Esophagus muscularis mucosa (tissue), 4 donors: ENCODE results near the gene QRICH1. TPM values are rescaled to one million over a fixed set of nuclear protein-coding genes. Genes with fewer than 3 reads are reported as not detected.

Experiments
- DNase-seq: peaks from one replicate; pipeline ENCODE4 v3.0.0-alpha.2; 2017; ENCODE audit errors: extremely low spot score
- H3K27ac ChIP-seq, 4 donors: fragments of 200-600 bp; sonication (generic); replicated peaks in 1 of 4; 1 replicate in 3 of 4; 2 replicates in 1 of 4; pipeline ENCODE4 v1.5.1; 2016 to 2019; ENCODE audit warnings: mild to moderate bottlenecking in 1 of 4
- H3K27me3 ChIP-seq, 4 donors: fragments of 200-600 bp; sonication (generic); one replicate each; pipeline versions ENCODE4 v1.5.1 to v1.6.0; 2016 to 2019
- H3K36me3 ChIP-seq, 4 donors: fragments of 200-600 bp; sonication (generic); one replicate each; pipeline ENCODE4 v1.5.1; 2016 to 2019
- H3K4me1 ChIP-seq, 4 donors: fragments of 200-600 bp; sonication (generic); one replicate each; pipeline ENCODE4 v1.5.1; 2016 to 2019
- H3K4me3 ChIP-seq, 4 donors: fragments of 200-600 bp; sonication (generic); 1 replicate in 2 of 4; 2 replicates in 2 of 4; pipeline ENCODE4 v1.5.1; 2016 to 2019; ENCODE audit warnings: mild to moderate bottlenecking in 4 of 4, moderate library complexity in 1 of 4
- H3K9me3 ChIP-seq, 4 donors: fragments of 200-600 bp; sonication (generic); 1 replicate in 3 of 4; 2 replicates in 1 of 4; pipeline ENCODE4 v1.5.1; 2016 to 2019
- EP300 ChIP-seq: sonication (generic); formaldehyde crosslinking; IDR thresholded peaks from one replicate; pipeline ENCODE4 v1.6.1; 2017; ENCODE audit warnings: antibody characterized with exemption
- POLR2A ChIP-seq: fragments of 450-650 bp; IDR thresholded peaks from one replicate; pipeline ENCODE4 v1.6.1; 2017; ENCODE audit warnings: antibody characterized with exemption, moderate library complexity, mild to moderate bottlenecking, low read depth
- POLR2AphosphoS5 ChIP-seq, 2 donors: sonication (generic); formaldehyde crosslinking; IDR thresholded peaks; one replicate each; pipeline ENCODE4 v1.6.1; 2017; ENCODE audit warnings: antibody characterized with exemption in 2 of 2
- WGBS: methylation state at CpG from one replicate; pipeline ENCODE4 v1.1.5; 2018; 5-methylcytosine and 5-hydroxymethylcytosine counted together
- intact Hi-C: fragments of 100-400 bp; cut with DNase I; formaldehyde crosslinking; loops from one replicate; pipeline ENCODE4 v1.15.1; 2023
- total RNA-seq, 4 donors: library from RNA; depleted of rRNA; stranded (reverse); fragments of >200 nt; gene quantifications; one replicate each; pipeline versions ENCODE4 v1.1.0 to v1.2.1, GENCODE V29; 2016
- TF ChIP-seq, protein P1 (sequence below), 3 experiments: fragments of 200-600 bp in 2 of 3; fragments of 450-650 bp in 1 of 3; sonication (generic) in 2 of 3; IDR thresholded peaks; one replicate each; pipeline ENCODE4 v1.5.1; 2017 to 2019; ENCODE audit warnings: antibody characterized with exemption in 3 of 3, mild to moderate bottlenecking in 2 of 3, moderate library complexity in 1 of 3

Gene QRICH1
- total RNA-seq, 4 donors from 2014 or later: 81.8 to 228 (median 91.2) TPM

DNA sequence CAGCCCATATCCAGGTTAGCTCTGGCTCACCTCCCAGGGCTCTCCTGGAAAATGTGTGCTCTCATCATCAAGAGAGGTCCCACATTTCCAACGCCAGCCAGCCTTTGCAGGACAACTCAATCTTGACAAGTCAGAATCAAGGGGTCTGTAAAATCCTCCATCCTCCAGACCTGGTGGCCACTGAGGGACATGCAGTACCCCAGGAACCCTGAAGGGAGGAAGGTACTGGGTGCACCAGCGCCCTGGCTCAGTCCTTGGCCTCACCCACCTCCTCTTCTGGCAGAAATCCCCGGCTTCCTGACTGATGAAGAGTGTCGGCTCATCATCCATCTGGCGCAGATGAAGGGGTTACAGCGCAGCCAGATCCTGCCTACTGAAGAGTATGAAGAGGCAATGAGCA is 92.7 kb downstream of the QRICH1 start:
- 100% methylated on average over 1 of the region's 6 CpGs for WGBS
- H3K36me3 ChIP-seq: peaks cover 0 to 33% (median 12%) of the 10 kb centered on the region in 4 donors

DNA sequence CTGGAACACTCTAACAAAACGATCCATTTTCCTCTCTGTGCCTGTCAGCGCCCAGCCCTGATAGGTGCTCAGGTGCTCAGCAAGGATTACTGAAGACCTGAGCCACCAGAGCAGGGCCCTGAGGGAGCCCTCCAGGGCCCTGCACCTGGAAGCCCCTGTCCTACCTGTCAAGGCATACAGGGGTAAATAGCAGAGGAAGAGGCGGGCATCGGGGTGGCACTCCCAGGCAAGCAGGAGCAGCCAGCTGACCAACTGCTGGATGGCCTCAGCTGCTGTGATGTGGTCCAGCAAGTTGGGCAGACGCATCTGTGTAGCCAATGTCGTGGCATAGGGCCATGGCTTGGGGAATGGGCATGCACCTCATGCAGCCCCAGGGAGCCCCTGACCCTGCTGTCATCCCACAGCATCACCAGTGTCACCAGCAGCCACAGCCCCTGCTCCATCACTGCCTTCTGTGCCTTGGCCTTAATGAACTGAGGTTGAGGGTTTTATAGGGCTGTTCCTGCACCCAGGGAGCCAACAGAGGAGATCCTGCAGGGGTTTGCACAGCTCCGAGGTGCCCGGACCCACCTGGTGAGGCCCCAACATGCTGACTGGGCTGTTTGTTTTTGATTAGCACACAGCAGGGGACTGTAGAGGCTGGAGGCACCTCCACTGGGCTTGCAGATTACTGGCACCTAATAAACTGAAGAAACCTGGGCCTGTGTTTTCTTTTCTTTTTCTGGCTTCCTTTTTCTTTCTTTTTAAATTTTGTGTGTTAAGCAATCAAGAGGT is 94.6 kb downstream of the QRICH1 start:
- H3K4me1 ChIP-seq: peaks cover 0 to 8% (median 0%) of the 10 kb centered on the region in 4 donors
- intact Hi-C loops: no loop called here
- H3K27ac ChIP-seq: no peak overlapping the region
- TF ChIP-seq POLR2A (no peak), EP300 (no peak), POLR2AphosphoS5 (IDR thresholded peaks at IDR 0.05) (no peak)
- TF ChIP-seq, protein P1, sequence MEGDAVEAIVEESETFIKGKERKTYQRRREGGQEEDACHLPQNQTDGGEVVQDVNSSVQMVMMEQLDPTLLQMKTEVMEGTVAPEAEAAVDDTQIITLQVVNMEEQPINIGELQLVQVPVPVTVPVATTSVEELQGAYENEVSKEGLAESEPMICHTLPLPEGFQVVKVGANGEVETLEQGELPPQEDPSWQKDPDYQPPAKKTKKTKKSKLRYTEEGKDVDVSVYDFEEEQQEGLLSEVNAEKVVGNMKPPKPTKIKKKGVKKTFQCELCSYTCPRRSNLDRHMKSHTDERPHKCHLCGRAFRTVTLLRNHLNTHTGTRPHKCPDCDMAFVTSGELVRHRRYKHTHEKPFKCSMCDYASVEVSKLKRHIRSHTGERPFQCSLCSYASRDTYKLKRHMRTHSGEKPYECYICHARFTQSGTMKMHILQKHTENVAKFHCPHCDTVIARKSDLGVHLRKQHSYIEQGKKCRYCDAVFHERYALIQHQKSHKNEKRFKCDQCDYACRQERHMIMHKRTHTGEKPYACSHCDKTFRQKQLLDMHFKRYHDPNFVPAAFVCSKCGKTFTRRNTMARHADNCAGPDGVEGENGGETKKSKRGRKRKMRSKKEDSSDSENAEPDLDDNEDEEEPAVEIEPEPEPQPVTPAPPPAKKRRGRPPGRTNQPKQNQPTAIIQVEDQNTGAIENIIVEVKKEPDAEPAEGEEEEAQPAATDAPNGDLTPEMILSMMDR (IDR thresholded peaks at IDR 0.05): no peak
- WGBS: 55% methylated on average over 2 of the region's 8 CpGs
- no peaks in the 10 kb centered on the region for H3K9me3 ChIP-seq
- peaks cover 0 to 44% (median 16%) of the 10 kb centered on the region in 4 donors for H3K36me3 ChIP-seq
- no peak for DNase-seq
- no peaks in the 10 kb centered on the region for H3K27me3 ChIP-seq
- no peak overlapping the region for H3K4me3 ChIP-seq

More for the DNA sequence above, 92.7 kb downstream of the QRICH1 start:
- peaks cover 2 to 12% (median 3%) of the 10 kb centered on the region in 4 donors for H3K4me1 ChIP-seq
- intact Hi-C loops: loop anchor here (10.0 kb wide), 1 partner anchor 94 kb away; the partner anchor contains the start of gene QRICH1
- no peak overlapping the region for H3K27ac ChIP-seq
- no peak for DNase-seq
- no peak overlapping the region for H3K4me3 ChIP-seq
- H3K27me3 ChIP-seq: no peaks in the 10 kb centered on the region
- TF ChIP-seq POLR2AphosphoS5 (IDR thresholded peaks at IDR 0.05) (no peak), POLR2A (no peak), EP300 (no peak)
- TF ChIP-seq, protein P1 (IDR thresholded peaks at IDR 0.05): no peak
- H3K9me3 ChIP-seq: no peaks in the 10 kb centered on the region

DNA sequence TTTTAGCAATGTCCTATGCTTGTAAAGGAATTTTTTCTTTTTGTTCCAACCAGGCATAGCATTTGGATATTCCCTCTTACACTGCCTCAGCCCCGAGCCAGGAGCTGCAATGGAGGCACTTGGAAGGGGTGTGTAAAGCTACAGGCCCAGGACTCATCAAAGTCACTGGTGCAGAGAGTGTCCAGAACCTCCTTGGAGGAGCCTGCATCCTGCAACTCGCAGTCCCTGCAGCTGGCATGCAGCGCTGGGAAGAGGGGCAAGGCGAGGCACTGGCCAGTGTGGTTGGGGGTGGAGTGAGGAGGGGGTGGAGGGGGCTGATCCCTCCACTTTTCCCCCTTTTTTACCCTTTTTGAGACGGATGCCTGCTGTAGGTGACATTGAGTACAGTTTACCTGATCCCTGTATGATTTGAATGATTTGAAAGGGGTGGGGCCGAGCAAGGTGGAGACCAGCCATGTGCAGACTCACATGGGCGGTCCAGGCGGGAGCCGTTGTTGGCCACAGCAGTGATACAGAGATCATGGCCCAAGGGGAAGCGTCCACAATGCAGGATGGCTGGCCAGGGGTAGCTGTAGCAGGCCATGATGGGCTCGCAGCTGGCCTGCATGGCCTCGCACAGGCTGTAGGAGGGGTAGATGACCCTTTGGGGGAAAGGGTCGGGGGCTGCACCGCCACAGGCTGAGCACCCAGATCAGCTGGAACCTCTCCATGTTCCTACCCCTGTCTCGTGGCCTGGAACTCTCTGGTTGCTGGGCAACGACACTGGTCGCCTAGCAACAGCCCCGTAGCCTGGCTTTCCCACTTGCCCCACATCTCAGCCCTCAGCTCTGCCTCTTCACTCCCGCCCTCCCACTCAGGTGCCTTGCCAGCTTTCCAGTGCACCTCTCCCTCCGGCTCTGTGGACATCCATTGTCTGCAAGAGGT is 95.9 kb downstream of the QRICH1 start:
- intact Hi-C loops: no loop called here
- H3K27ac ChIP-seq: no peak overlapping the region
- DNase-seq: no peak

DNA sequence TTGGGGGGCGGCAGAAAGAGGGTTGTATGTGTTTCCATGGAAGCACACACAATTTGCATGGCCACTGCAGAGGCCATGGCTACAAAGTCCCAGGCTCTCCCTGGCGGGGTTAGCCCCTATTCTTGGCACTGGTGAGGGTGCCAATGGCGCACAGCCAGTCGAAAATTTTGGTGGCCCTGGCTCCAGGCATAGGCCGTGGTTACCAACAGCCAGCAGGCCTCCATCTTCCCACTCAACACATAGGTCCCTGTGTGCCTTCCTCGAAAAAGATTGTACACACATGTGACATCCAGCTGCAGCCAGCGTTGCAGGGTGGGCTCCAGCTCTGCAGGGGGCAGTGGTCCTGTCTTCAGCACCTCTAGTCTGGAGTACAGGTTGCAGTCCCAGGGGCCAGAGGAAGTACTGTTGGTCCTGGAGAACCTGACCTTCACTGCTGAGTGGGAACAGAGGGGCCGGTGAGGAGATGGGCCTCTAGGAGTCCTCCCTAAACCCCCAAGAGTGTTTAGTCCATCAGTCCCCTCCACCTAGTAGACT is 96.7 kb downstream of the QRICH1 start:
- no peak for TF ChIP-seq POLR2A
- intact Hi-C loops: no loop called here
- no peaks in the 10 kb centered on the region for H3K9me3 ChIP-seq
- 82% methylated on average over 8 of the region's 8 CpGs for WGBS
- no peak for DNase-seq
- H3K36me3 ChIP-seq: peaks cover 0 to 43% (median 19%) of the 10 kb centered on the region in 4 donors
- peaks cover 1 to 10% (median 6%) of the 10 kb centered on the region in 4 donors for H3K4me1 ChIP-seq
- no peaks in the 10 kb centered on the region for H3K27me3 ChIP-seq
- H3K4me3 ChIP-seq: no peak overlapping the region
- H3K27ac ChIP-seq: no peak overlapping the region

More for the DNA sequence above, 95.9 kb downstream of the QRICH1 start:
- TF ChIP-seq POLR2A: no peak
- no peak for TF ChIP-seq POLR2AphosphoS5 (IDR thresholded peaks at IDR 0.05)
- TF ChIP-seq, protein P1 (IDR thresholded peaks at IDR 0.05): no peak
- no peak for TF ChIP-seq EP300
- H3K36me3 ChIP-seq: peaks cover 0 to 43% (median 21%) of the 10 kb centered on the region in 4 donors
- peaks cover 0 to 8% (median 0%) of the 10 kb centered on the region in 4 donors for H3K4me1 ChIP-seq
- H3K9me3 ChIP-seq: no peaks in the 10 kb centered on the region
- H3K27me3 ChIP-seq: no peaks in the 10 kb centered on the region
- no peak overlapping the region for H3K4me3 ChIP-seq
- 77% methylated on average over 17 of the region's 20 CpGs for WGBS

DNA sequence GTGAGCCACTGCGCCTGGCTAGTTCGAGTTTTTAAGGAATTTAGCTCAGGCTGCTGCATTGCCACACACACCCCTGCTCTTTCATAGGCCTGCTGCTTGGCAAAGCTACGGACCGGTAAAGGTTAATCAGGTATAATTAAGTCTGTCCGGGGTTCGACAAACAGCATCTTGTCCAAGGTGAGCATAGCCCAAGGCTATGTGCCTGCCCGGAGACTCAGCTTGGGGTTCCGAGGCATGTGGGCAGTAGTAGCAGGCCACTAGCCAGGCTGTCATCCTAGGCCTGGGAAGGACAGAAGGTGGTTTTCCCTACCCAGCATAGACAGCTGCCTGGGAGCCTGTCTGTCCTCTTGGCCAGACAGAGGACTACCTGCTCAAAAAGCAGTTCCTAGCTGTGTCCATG is 97.2 kb downstream of the QRICH1 start:
- Histone ChIP-seq H3K4me1 (peaks cover 7 to 15% (median 12%) of the 10 kb centered on the region in 4 donors), H3K4me3 (no peak overlapping the region), H3K36me3 (peaks cover 0 to 43% (median 17%) of the 10 kb centered on the region in 4 donors), H3K27ac (no peak overlapping the region), H3K9me3 (no peaks in the 10 kb centered on the region), H3K27me3 (no peaks in the 10 kb centered on the region)
- WGBS: 84% methylated on average over 5 of the region's 8 CpGs
- no peak for DNase-seq
- TF ChIP-seq, protein P1 (IDR thresholded peaks at IDR 0.05): no peak
- TF ChIP-seq POLR2A: no peak
- no peak for TF ChIP-seq EP300
- TF ChIP-seq POLR2AphosphoS5 (IDR thresholded peaks at IDR 0.05): no peak
- intact Hi-C loops: no loop called here
